HG03108 (cell line): ENCODE data around the gene HMGXB3.

Source experiments
- ATAC-seq: cut with Tn5 transposase; IDR thresholded peaks from one replicate; pipeline ENCODE4 v1.9.1; 2021; ENCODE audit warnings: moderate library complexity; ENCODE audit not compliant: unreplicated experiment

Gene HMGXB3

DNA sequence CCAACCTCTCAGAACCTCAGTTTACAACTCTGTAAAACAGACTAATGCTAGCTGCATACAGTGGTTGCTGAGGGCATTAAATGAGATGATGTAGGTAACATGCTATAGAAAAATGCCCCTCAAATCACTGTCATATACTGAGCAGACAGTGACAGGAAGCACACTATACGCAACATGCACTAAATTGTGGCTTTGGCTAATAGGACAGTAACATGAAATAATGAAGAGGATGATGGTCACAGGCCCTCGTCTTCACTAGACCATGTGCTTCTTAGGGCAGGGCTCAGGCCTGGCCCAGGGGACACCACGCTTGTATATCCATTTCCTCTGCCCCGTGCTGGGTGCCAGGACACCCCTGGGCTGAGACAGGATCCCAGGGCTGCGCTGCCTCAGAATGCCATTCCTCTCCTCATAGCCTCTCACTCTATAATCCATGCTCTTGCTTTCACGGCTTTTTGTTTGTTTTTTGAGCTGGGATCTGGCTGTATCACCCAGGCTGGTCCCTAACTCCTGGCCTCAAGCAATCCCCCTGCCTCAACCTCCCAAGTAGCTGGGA, 66.9 kb downstream of the HMGXB3 start:
- ATAC-seq = peak; percentile 6

- ATAC-seq = no peak
These were observed 67.5 kb downstream of the HMGXB3 start for GRCh38 chr5:150068071-150068470.

GRCh38 chr5:150068472-150068871, 67.9 kb downstream of the HMGXB3 start:
- no peak for ATAC-seq

DNA sequence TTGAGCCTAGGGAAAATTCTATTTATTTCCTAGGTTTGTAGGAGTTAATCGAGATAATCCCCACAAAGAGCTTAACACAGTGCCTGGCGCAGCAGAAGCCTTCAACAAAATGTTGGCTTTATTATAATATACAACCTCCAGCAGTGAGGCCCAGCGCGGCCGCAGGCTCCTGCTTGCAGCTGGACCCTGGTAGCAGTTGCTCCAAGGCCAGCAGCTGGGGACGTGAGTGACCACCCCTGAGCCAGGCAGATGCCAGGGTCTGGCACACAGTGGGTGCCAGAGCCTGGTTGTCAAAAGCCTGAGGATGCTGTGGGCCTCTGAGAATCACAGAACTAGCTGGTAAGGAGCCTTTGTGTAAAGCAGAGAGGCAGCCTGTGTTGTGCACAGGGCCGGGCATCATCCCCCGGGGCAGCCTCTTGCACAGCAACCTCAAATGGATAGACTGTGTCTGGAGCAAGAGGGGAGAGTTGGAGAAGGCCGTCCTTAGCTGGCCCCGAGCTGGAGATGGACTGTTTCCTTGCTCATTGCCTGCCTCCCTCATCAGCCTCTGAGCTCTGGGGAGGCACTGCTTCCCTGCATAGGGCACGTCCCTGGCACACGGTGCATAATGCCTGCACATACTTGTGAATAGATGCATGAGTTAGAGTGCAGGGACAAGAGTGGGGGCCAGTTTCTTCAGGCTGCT, 68.6 kb downstream of the HMGXB3 start:
- no peak for ATAC-seq

DNA sequence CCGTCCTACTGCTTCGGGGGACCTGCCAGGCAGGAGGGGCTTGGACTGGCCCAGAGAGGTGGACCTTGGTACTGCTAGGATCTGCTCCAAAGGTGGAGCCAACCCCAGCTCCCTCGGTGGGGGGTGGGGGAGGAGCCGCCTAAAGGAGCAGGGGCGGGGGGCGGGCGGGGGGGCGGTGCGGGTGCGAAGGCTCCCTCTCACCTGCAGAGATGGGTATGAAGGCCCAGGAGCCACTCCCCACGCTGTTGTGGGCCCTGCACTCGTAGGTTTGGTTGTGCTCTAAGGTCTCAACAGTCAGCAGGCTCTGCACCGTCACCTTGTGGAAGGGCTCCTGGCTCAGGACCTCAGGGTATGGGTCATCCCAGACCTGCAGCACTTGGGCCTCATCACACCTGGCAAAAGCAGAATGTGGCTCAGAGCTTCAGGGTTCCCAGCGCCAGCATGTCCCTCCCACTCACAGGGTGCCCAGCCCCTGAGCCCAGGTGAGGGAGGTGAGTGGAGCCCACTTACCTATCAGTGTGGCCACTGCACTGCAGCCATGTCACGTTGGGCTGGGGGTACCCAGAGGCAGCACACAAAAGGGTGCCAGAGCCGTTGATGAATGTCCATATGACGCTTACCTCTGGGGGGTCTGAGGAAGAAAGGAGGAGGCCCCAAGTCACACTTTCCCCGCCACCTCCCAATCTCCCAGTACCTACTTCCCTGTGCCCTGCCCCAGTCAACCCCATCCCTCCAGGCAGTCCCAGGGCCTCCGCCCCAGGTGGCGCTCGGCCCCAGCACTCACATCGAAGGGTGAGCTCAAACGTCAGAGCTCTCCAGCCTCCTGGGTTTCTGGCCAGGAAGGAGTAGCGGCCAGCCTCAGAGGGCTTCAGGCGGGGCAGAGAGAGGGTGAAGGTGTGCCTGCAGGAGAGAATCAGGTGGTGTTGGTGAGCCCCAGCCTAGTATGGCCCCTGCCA, 69.4 kb downstream of the HMGXB3 start:
- no peak for ATAC-seq

DNA sequence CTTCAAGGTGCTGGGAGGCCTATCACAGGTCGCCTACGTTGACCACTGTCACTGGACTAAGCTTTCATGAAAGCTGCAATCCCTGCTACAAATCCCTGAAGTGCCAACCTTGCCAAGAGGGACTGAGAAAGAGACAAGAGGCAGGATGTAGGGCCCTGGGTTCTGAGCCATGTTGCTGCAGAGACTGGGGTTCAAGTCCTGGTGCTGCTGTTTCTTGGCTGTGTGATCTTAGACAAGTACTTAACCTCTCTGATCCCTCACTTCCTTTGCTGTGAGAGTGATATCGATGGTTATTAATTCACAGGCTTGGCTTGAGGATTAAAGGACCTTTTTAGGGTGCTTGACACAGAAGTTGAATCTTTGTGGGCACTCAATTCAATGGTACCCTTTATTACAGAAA, 70.3 kb downstream of the HMGXB3 start:
- ATAC-seq = no peak

GRCh38 chr5:150073086-150073625, 72.6 kb downstream of the HMGXB3 start:
- no peak for ATAC-seq

- ATAC-seq = no peak
These were observed 73.1 kb downstream of the HMGXB3 start for GRCh38 chr5:150073677-150074076.

DNA sequence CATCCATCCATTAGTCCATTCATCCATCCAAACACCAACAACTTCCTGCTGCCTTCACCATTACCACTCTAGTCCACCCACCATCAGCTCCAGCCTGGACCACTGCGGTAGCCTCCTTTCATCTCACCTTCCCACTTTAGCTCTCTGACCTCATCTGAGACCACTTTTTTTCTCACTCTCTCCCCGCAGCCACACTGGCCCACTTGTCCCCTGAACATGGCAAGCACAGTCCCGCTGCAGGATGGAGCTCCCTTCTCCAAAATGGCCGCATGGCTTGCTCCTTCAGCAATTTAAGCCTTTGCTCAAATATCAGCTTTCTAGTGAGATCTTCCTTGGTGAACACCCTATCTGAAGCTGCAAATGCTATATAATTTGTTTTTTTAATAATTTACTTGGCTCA, 74.7 kb downstream of the HMGXB3 start:
- no peak for ATAC-seq

- ATAC-seq = no peak
These were observed 75.3 kb downstream of the HMGXB3 start for GRCh38 chr5:150075806-150076205.

DNA sequence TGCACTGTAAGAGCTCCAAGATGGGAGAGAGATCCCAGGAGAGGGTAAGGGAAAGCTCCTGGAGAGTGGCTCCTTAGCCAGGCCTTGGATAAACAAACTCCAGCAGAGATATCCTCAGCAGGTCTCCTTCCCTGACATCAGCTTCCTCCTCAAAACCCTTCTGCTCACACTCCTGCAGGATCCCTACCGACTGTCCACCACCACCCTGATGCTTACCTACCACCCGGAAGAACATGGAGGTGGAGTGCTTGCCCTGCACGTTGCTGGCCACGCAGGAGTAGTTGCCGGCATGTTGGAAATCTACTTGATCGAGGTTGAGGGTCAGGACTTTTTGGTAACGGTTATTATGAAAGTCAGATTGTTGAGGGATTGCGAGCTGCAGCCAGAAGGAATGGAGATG, 76.5 kb downstream of the HMGXB3 start:
- no peak for ATAC-seq

- no peak for ATAC-seq
These were observed 77.7 kb downstream of the HMGXB3 start for GRCh38 chr5:150077996-150078801.

- no peak for ATAC-seq
These were observed 78.5 kb downstream of the HMGXB3 start for GRCh38 chr5:150078802-150079689.

DNA sequence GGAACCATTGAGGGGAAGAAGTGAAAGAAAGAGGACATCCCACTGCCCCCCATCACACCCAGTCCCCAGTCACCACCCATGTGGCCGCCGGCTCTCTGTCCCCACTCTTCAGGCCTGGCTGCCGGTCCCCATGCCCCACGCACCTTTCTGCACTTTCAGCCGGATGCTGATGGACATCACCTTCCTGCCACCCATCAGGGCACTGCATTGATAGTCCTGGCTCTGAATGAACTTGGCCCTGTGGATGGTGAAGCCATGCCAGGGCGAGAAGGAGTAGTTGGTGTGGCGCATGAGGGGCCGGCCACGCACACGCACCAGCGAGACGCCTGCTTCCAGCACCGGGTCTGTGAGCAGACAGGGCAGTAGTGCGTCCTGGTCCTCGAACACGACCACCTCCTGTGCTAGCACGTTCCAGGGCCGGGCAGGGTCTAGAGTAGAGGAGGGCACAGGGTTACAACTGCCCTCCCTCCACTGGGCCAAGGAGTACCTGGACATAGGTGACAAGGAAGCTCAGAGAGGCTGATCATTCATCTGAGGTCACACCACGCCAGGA, 79.4 kb downstream of the HMGXB3 start:
- ATAC-seq = no peak

DNA sequence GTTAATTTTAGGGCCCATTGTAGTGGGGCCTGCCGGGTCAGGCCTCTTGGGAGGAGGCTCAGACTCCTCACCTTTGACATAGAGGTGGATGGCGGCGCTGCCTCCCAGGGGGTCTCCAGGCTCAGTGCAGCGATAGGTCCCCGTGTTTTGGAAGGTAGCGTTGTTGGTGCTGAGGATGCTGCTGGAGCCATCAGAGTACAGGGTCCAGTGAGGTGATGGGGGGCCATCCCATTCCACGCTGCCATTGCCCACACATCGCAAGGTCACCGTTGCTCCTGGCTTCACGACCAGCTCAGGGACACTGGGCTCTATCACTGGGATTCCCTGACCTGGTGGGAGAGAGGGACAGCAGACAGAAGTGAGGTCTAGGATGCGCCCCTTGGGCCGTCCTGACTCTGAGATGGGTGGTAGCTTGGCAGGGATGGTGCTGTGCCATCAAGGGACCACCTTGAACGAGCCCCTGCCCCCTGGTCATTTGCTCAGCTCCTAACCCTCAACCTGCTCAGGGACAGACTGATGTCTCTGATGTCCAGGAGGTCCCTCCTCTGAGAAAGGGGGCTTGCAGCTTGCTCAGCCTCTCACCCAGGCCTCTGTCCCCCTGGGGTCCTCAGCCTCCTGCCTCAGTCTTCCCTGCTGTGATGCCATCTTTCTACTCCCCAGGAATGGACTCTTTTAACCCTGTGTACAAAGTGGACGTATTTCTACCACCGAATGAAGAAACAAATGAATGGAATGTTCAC, 80.3 kb downstream of the HMGXB3 start:
- no peak for ATAC-seq

DNA sequence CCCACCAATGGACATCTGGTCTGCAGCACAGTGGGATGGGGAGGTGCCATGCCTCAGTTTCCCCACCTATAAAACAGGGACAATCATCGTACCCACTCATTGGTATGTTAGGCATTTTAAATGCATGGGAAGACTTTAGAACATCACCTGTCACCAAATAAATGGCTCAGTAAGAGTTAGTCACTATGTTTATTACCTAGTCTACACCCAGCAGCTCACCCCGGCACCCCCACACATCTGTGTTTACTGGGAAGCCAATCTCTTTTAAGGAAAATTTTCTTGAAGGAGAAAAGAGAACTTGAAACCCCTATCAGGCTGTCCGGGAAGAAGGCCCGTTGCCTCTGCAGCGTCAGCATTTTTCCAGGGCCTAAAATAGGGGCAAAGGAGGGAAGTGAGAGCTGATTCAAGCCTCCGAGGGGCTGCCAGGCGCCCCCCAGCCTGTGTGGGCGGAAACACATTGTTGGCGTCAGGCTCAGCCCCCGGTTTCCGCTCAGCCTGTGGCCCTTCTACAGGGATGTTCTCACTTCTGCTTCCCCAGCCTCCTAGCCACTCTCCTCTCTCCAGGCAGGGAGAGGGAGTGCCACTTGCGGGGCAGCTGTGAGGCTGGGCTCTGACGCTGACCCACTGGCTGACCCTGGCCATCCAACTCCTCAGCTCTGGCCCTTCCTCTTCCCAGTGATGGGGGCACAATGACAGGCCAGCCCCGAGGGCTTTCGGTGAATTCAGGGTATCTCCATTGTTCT, 81.2 kb downstream of the HMGXB3 start:
- ATAC-seq = peak; percentile 87

DNA sequence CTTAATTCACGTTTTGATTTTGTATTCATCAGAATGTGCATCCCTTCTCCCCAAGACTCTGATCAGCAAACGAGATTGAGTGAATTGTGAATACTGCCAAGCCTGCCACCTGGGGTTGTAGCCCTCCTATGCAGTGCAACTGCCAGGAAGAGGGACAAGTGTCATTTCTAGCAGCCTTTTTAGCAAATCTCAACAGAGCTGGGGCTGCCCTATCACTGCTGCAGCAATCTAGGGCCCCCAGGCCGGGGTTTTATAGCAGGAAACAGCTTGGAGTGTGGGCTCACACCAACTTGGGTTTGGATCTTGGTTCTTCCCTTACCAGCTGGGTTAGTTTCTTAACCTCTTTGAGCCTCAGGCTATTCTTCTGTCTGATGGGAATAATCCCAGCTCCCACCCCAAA, 81.8 kb downstream of the HMGXB3 start:
- ATAC-seq = peak; percentile 24

DNA sequence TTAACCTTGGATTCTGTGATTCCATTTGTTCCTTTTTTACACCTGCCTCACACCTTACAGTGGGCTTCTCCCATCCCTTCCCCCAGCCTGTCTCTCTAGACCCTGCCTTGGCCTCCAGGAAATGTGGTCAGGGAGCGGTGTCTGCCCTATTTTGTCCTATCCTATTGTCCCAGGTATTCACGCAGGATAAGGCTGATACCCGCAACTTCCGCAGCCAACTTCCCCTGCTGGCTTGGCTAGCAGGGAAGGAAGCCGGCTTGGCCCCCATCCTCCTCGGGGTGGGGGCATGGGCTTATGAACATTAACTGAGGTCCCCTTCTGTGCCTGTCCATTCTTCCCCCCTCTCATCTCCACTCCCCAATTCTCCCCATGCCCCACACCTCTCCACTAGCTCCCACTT, 82.3 kb downstream of the HMGXB3 start:
- no peak for ATAC-seq
